GM21825 (cell line): ENCODE results near the gene IDS.
"Not testable (repeated sequence)": the region's sequence is repeated elsewhere in the genome, so short reads cannot be mapped to it uniquely, and the experiment has no call there.

Experiments
- ATAC-seq: cut with Tn5 transposase; IDR thresholded peaks from one replicate; pipeline ENCODE4 v1.9.1; 2021; ENCODE audit warnings: mild to moderate bottlenecking, moderate library complexity; ENCODE audit not compliant: unreplicated experiment

IDS gene

GRCh38 chrX:149528381-149528780 lies 23.3 kb upstream of the IDS start:
- ATAC-seq: no peak

- no peak for ATAC-seq
Measured at GRCh38 chrX:149527705-149528104, 22.6 kb upstream of the IDS start.

DNA sequence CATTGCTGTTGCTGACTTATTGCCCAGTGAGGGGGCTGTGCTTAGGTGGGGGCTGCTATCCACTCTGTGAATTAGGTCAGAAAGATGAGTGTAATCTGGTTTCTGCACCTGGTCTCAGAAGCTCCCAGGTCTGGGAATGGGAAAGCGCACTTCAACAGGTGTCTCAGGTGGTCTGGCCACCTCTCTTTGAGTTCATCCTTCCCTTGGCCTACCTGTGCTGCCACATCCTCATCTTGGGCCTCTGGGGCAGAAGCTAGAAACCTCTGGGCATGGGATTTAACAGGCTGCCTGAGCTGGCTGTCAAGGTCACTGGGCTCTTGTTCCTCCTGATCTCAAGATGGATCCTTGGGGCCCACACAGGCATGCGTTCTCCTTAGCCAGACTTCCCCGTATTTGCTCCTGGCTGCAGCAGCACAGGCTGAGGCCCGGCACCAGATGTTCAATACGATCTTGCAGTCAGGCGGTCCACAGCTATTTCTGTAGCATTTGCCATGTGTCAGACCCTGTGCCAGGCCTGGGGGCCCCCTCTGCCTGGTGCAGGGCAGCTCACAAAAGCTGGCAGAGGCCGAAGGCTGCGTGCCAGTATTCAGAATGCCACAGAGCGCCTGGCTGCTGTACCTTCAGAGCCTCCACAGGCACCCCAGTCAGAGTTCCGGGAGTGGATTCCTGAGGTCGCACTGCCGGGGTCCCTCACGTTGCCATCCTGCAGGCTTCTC lies 21.4 kb upstream of the IDS start:
- ATAC-seq: not testable (repeated sequence)

DNA sequence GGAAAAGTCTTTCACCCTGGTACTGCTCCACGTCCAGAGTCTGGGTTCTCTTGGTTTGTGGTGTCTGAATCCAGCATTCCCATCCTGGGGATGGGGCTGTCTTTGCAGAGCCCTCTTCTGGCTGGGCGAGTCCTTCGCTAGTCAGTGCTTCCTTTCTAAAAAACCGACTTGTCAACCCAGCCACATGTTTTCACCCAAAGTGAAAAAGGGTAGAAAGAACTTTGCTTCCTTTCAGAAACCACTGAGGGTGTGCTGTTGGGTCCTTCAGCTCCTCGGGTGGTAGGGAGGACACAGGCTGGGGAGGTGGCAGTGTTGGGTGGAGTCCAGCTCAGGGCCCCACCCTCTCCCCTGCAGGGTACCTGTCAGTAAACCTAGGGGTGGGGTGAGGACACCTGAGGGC lies 20.8 kb upstream of the IDS start:
- ATAC-seq: peak; percentile 48

GRCh38 chrX:149525389-149525788 lies 20.3 kb upstream of the IDS start:
- ATAC-seq: peak; percentile 90

DNA sequence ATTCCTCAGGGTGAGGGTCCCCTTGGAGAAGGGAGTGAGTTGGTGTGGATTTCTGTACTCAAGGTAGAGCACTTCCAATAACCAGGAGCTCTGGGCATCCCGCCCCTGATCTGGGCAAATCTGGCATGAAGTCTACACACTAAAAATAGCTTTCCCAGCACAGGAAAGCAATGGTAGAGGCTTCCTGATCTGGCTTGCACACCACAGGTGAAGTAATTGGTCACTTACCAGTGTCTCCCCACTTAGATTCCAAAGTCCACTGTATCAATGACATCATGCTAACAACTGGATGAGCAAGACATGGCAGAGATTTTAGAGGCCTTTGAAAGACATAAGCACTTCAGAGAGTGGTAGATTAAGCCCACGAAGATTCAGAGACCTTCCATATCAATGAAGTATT lies 17.8 kb upstream of the IDS start:
- no peak for ATAC-seq

DNA sequence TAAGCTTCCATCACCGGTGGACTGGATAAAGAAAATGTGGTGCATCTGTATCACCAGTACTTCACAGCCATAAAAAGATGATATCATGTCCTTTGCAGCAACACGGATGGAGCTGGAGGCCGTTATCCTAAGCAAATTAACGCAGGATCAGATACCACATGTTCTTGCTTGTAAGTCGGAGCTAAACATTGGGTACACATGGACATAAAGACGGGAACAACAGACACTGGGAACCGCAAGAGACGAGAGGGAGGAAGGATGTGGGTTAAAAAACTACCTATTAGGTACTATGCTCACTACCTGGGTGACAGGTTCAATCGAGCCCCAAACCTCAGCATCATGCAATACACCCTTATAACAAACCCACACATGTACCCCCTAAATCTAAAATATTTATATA lies 16.3 kb upstream of the IDS start:
- ATAC-seq: no peak

- ATAC-seq: not testable (repeated sequence)
Measured at GRCh38 chrX:149520636-149521277, 15.7 kb upstream of the IDS start.

DNA sequence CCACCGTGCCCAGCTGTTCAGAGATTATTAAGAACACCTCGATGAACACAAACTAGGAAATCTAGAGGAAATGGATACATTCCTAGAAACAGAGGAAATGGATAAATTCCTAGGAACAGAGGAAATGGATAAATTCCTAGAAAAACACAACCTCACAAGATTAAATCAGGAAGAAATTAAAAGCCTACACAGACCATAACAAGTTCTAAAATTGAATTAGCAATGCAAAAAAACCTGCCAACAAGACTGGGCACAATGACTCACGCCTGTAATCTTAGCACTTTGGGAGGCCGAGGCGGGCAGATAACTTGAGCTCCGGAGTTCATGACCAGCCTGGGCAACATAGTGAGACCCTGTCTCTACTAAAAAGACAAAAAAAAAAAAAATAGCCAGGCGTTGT lies 13.1 kb upstream of the IDS start:
- no peak for ATAC-seq

- no peak for ATAC-seq
Measured at GRCh38 chrX:149517308-149517707, 12.2 kb upstream of the IDS start.

GRCh38 chrX:149516604-149517003 lies 11.5 kb upstream of the IDS start:
- no peak for ATAC-seq

GRCh38 chrX:149515954-149516602 lies 11.0 kb upstream of the IDS start:
- no peak for ATAC-seq

- ATAC-seq: no peak
Measured at GRCh38 chrX:149513825-149514428, 8.8 kb upstream of the IDS start.

- peak; percentile 79 for ATAC-seq
Measured at GRCh38 chrX:149512225-149512885, 7.2 kb upstream of the IDS start.

DNA sequence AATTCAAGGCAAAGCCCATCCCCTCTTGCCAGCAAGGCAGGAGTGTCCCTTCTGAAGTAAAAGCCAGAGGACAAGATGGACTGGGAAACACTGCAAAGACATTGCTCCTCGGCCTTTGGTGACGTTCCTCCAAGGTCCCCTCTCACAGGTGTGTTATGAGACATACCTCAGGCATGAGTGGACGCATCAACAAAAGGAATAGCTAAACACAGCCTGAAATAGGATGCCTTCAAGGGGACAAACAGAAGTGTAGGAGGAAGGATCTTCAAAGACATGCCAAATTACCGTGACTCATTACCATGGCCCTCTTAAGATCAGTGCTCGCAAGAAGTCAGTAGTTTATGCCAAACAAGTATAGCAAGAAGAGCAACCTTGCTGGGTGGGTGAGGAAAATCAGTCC lies 6.0 kb upstream of the IDS start:
- ATAC-seq: no peak

GRCh38 chrX:149510386-149510785 lies 5.3 kb upstream of the IDS start:
- no peak for ATAC-seq

GRCh38 chrX:149508467-149508866 lies 3.4 kb upstream of the IDS start:
- no peak for ATAC-seq

GRCh38 chrX:149506349-149506748 lies 1.2 kb upstream of the IDS start:
- ATAC-seq: no peak

GRCh38 chrX:149505671-149506070 lies 565 bp upstream of the IDS start:
- ATAC-seq: no peak

- peak; percentile 46 for ATAC-seq
Measured at GRCh38 chrX:149504226-149504914, 736 bp downstream of the IDS start.

GRCh38 chrX:149503446-149503845 lies 1.7 kb downstream of the IDS start:
- ATAC-seq: peak; percentile 66
